Fibroblast of the aortic adventitia (primary cell): Measurements from ENCODE around the gene PSMB4. TPM values are rescaled to one million over a fixed set of nuclear protein-coding genes. Genes with fewer than 3 reads are reported as not detected.
"Not testable (repeated sequence)": the region's sequence is repeated elsewhere in the genome, so short reads cannot be mapped to it uniquely, and the experiment has no call there.

Experiments used
- DNase-seq: peaks from one replicate; pipeline ENCODE4 v3.0.0-alpha.2; 2010; ENCODE audit warnings: low read depth
- H3K4me3 ChIP-seq: 2 replicates; pipeline ENCODE4 v1.5.1; 2011; ENCODE audit warnings: low read depth, mild to moderate bottlenecking, control low read depth, low read length, moderate library complexity
- CTCF ChIP-seq: IDR thresholded peaks from 2 replicates; pipeline ENCODE4 v1.5.1; 2011; ENCODE audit warnings: mild to moderate bottlenecking, low read length, control low read depth, inconsistent platforms; ENCODE audit not compliant: insufficient read depth
- total RNA-seq: library from RNA; depleted of rRNA; stranded (reverse); fragments of >200 nt; gene quantifications from 2 replicates; pipeline ENCODE4 v1.2.3, GENCODE V29; 2012; ENCODE audit warnings: low replicate concordance

PSMB4 gene
- total RNA-seq: 281 and 892 TPM in 2 replicates

- TF ChIP-seq CTCF: no peak
- peak within 1 kb of the TSS; percentile 96 for H3K4me3 ChIP-seq
- peak; percentile 96 for DNase-seq
Measured at GRCh38 chr1:151399324-151400171, at the start of gene PSMB4. PSMB4 (plus strand) TSS chr1:151399573; CDS start chr1:151399588, 15 bp downstream.

- not testable (repeated sequence) for H3K4me3 ChIP-seq, DNase-seq
Measured at GRCh38 chr1:151350323-151350722, 49.0 kb upstream of the PSMB4 start.

GRCh38 chr1:151352021-151352718 is 47.2 kb upstream of the PSMB4 start:
- peak; percentile 35 for DNase-seq
- TF ChIP-seq CTCF: no peak

GRCh38 chr1:151356696-151357095 is 42.7 kb upstream of the PSMB4 start:
- peak; percentile 27 for DNase-seq
- no peak for TF ChIP-seq CTCF

More at GRCh38 chr1:151352021-151352718, 47.2 kb upstream of the PSMB4 start:
- no peak overlapping the region for H3K4me3 ChIP-seq

GRCh38 chr1:151361883-151362282 is 37.5 kb upstream of the PSMB4 start:
- no peak overlapping the region for H3K4me3 ChIP-seq
- no peak for TF ChIP-seq CTCF
- no peak for DNase-seq

More at GRCh38 chr1:151356696-151357095, 42.7 kb upstream of the PSMB4 start:
- no peak overlapping the region for H3K4me3 ChIP-seq

GRCh38 chr1:151362308-151363155 is 36.8 kb upstream of the PSMB4 start:
- no peak for TF ChIP-seq CTCF
- DNase-seq: no peak

More at GRCh38 chr1:151362308-151363155, 36.8 kb upstream of the PSMB4 start:
- H3K4me3 ChIP-seq: no peak overlapping the region
